ENCODE results near the gene D2HGDH.

DNA sequence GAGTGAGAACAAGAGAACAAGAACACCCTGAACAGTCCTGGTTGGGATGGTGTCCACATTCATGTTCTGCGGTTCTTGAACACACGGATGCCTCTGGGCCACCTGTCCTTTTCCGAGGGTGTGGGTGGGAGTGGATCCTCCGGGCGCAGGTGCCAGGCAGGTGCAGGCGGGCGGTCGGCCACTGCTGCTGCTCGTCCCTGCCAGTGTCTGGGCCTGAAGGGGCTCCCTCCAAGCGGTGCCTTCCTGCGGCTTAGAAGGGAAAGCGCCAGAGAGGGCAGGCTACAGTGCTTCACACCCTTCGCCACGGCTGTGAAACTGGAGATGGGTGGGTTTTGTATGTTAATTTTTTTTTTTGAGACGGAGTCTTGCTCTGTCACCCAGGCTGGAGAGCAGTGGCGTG is 8.0 kb upstream of the D2HGDH start:
- TF ChIP-seq DPF2 (IDR thresholded peaks at IDR 0.05) = no peak
- TF ChIP-seq, protein P1, sequence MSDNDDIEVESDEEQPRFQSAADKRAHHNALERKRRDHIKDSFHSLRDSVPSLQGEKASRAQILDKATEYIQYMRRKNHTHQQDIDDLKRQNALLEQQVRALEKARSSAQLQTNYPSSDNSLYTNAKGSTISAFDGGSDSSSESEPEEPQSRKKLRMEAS (IDR thresholded peaks at IDR 0.05; ENCODE audit: low read depth, low read length) = no peak
- no peak for TF ChIP-seq MEF2A (IDR thresholded peaks at IDR 0.05; ENCODE audit: insufficient read depth, low read depth, low read length)
